Hepatocyte (in vitro differentiated cells): ENCODE results near the gene POC1A.

ENCODE experiments used
- EZH2 ChIP-seq: fragments of 200-600 bp; sonication (generic); IDR thresholded peaks from 2 replicates; pipeline ENCODE4 v1.6.1; 2016; ENCODE audit warnings: antibody characterized with exemption, mild to moderate bottlenecking, borderline replicate concordance
- TF ChIP-seq, protein P1 (sequence below): fragments of 200-600 bp; sonication (generic); IDR thresholded peaks from 2 replicates; pipeline ENCODE4 v1.5.1; 2016; ENCODE audit warnings: antibody characterized with exemption, mild to moderate bottlenecking; ENCODE audit not compliant: poor library complexity

DNA sequence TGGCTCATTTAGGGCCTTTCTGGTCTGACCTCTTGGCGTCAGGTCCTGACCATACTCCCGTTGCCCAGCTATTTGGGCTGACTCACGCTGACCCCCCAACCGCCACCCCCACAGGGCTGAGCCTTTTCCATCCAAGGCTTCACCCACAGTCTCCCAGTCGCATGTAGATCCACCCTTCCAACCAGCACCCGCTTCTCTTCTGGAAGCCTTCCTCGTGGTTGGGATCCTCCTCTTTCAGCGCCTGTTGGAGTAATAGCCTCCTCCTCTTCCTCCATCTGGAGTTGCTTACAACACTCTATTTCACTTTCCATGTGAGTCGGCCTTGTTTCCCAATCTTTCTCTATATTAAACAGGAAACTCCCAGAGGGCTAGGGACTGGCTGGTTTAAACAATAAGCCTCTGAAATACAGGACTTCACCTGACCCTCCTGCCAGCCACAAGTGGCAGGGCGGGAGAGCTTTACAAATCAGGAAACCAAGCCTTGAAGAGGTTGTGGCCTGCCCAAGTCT is 41.7 kb upstream of the POC1A start:
- TF ChIP-seq, protein P1, sequence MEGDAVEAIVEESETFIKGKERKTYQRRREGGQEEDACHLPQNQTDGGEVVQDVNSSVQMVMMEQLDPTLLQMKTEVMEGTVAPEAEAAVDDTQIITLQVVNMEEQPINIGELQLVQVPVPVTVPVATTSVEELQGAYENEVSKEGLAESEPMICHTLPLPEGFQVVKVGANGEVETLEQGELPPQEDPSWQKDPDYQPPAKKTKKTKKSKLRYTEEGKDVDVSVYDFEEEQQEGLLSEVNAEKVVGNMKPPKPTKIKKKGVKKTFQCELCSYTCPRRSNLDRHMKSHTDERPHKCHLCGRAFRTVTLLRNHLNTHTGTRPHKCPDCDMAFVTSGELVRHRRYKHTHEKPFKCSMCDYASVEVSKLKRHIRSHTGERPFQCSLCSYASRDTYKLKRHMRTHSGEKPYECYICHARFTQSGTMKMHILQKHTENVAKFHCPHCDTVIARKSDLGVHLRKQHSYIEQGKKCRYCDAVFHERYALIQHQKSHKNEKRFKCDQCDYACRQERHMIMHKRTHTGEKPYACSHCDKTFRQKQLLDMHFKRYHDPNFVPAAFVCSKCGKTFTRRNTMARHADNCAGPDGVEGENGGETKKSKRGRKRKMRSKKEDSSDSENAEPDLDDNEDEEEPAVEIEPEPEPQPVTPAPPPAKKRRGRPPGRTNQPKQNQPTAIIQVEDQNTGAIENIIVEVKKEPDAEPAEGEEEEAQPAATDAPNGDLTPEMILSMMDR, result no peak
- TF ChIP-seq EZH2, result no peak
